Nephron progenitor cell (in vitro differentiated cells): ENCODE results near the gene RPP25.

Experiments used
- DNase-seq: peaks from one replicate; pipeline ENCODE4 v3.0.0; 2021
- H3K27ac Mint-ChIP-seq: 2 replicates; pipeline ENCODE4 v1.8.0; 2021; ENCODE audit warnings: mild to moderate bottlenecking, moderate library complexity, mixed read lengths
- H3K27me3 Mint-ChIP-seq: 2 replicates; pipeline ENCODE4 v1.8.0; 2021; ENCODE audit warnings: mild to moderate bottlenecking, low read depth, mixed read lengths; ENCODE audit not compliant: poor library complexity
- H3K36me3 Mint-ChIP-seq: 2 replicates; pipeline ENCODE4 v1.8.0; 2021; ENCODE audit warnings: low read depth, mixed read lengths
- H3K4me1 Mint-ChIP-seq: 2 replicates; pipeline ENCODE4 v1.8.0; 2021; ENCODE audit warnings: mixed read lengths
- H3K4me3 Mint-ChIP-seq: 2 replicates; pipeline ENCODE4 v1.8.0; 2021; ENCODE audit warnings: mild to moderate bottlenecking, moderate library complexity, mixed read lengths
- H3K9me3 Mint-ChIP-seq: 2 replicates; pipeline ENCODE4 v1.8.0; 2021; ENCODE audit warnings: mild to moderate bottlenecking, moderate library complexity, mixed read lengths
- CTCF ChIP-seq: fragments of 200-600 bp; sonication (generic); IDR thresholded peaks from 2 replicates; pipeline ENCODE4 v1.5.0; 2021; ENCODE audit warnings: antibody characterized with exemption

The RPP25 gene

DNA sequence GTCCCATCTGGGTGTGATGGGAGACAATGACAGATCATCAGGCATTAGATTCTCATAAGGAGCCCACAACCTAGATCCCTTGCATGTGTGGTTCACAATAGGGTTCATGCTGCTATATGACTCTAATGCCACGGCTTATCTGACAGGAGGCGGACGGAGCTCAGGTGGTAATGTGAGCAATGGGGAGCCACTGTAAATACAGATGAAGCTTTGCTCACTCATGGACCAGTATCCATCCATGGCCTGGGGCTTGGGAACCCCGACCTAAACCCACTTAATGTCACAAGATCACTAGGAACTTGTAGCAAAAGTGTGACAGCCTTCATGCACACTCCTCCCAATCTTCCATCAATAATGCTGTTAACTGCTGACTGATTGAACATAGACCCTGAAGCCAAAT, 47.9 kb downstream of the RPP25 start:
- Mint-ChIP-seq H3K27me3 (peaks cover 4% of the 10 kb centered on the region), H3K36me3 (peaks cover 62% of the 10 kb centered on the region), H3K4me1 (peaks cover 34% of the 10 kb centered on the region), H3K9me3 (peaks cover 6% of the 10 kb centered on the region), H3K27ac (no peak overlapping the region), H3K4me3 (peak overlapping the region; percentile 4)
- TF ChIP-seq CTCF = no peak
- DNase-seq = no peak

DNA sequence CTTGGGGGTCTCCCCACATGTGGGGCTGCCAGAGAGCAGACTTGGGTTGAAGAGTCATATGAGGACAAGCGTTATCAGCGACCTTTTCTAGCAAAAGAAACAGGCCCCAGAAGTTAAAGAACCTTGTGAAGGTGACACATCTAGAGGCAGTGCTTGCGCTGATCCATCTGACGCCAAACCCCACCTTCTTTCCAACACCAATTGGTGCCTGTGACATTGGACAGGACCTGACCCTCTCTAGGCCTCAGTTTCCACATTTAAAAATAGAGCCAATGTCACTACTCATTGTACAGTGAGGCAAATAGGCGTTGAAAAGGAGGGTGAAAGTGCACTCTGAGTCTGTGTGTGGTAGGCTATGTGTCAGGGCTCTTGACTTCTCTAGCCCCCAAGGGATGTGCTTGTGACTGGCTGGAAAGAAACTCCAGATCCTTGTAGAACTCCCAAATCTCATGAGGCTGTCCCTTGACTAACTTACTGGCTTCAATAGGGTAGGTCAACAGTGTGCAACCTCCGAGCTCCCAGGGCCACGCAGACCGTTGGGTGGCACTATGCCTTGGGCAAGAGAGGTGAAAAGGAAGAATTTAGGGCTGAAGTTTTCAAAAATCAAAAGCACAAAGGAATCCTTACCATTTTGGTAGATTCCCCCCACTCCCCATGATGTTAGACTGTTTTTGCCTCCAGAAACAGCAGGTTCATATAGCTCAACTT, 49.3 kb downstream of the RPP25 start:
- no peak for DNase-seq
- Mint-ChIP-seq H3K9me3 (peaks cover 6% of the 10 kb centered on the region), H3K4me3 (peak overlapping the region; percentile 97), H3K27ac (peak overlapping the region; percentile 85), H3K4me1 (peaks cover 38% of the 10 kb centered on the region), H3K36me3 (peaks cover 65% of the 10 kb centered on the region), H3K27me3 (peaks cover 4% of the 10 kb centered on the region)
- no peak for TF ChIP-seq CTCF

- TF ChIP-seq CTCF = no peak
- Mint-ChIP-seq H3K27ac (peak within 1 kb of the TSS; percentile 94), H3K27me3 (peaks cover 4% of the 10 kb centered on the region), H3K36me3 (peaks cover 67% of the 10 kb centered on the region), H3K4me3 (peak within 1 kb of the TSS; percentile 97), H3K9me3 (peaks cover 6% of the 10 kb centered on the region), H3K4me1 (peaks cover 45% of the 10 kb centered on the region)
- peak; percentile 94 for DNase-seq
Observed at GRCh38 chr15:74906450-74907162, 50.0 kb downstream of the RPP25 start, which contains the start of gene FAM219B. FAM219B (minus strand) TSS chr15:74906851; CDS start chr15:74906800, 51 bp downstream.

- Mint-ChIP-seq H3K4me3 (peak overlapping the region; percentile 97), H3K27me3 (peaks cover 4% of the 10 kb centered on the region), H3K36me3 (peaks cover 62% of the 10 kb centered on the region), H3K4me1 (peaks cover 45% of the 10 kb centered on the region), H3K9me3 (peaks cover 6% of the 10 kb centered on the region), H3K27ac (peak overlapping the region; percentile 94)
- TF ChIP-seq CTCF = no peak
- no peak for DNase-seq
Observed at GRCh38 chr15:74906067-74906449, 50.5 kb downstream of the RPP25 start.
